SU-DHL-6 (cell line): ENCODE measurements around the gene SLC44A5.

ENCODE experiments used
- CTCF ChIP-seq: fragments of 200-600 bp; sonication (generic); IDR thresholded peaks from one replicate; pipeline ENCODE4 v1.5.1; 2017; ENCODE audit warnings: antibody characterized with exemption, mild to moderate bottlenecking, low read length, moderate library complexity; ENCODE audit not compliant: insufficient read depth, poor library complexity, severe bottlenecking
- EZH2phosphoT487 ChIP-seq: fragments of 200-600 bp; sonication (generic), shearing (Covaris generic); conservative IDR thresholded peaks from 2 replicates; pipeline ENCODE4 v1.6.1; 2018; ENCODE audit warnings: mild to moderate bottlenecking, antibody characterized with exemption, low read length, moderate library complexity, mixed read lengths

- TF ChIP-seq CTCF (no peak), EZH2phosphoT487 (no peak)
These were observed 265.2 kb downstream of the SLC44A5 start for GRCh38 chr1:75345538-75346292.
